ENCODE results near the gene LCOR. TPM values are rescaled to one million over a fixed set of nuclear protein-coding genes. Genes with fewer than 3 reads are reported as not detected.
A peak's percentile ranks its signal among the peaks of the same experiment; 100 is the strongest.
"Not testable (repeated sequence)": the region's sequence is repeated elsewhere in the genome, so short reads cannot be mapped to it uniquely, and the experiment has no call there.

The LCOR gene
- total RNA-seq, 4 donors from 2014 or later, result 13.0 to 36.8 (median 17.1) TPM

- DNase-seq (ENCODE audit: low spot score in 2 of 2), result no peak
- Histone ChIP-seq H3K27ac (no peak overlapping the region), H3K4me1 (peaks cover 10% of the 10 kb centered on the region), H3K36me3 (no peaks in the 10 kb centered on the region), H3K9me3 (no peaks in the 10 kb centered on the region), H3K4me3 (no peak overlapping the region), H3K27me3 (no peaks in the 10 kb centered on the region)
- 93% methylated on average over 5 of the region's 5 CpGs for WGBS
- TF ChIP-seq POLR2AphosphoS5 (IDR thresholded peaks at IDR 0.05), result no peak
- TF ChIP-seq POLR2A (IDR thresholded peaks at IDR 0.05), result no peak
- TF ChIP-seq EP300 (IDR thresholded peaks at IDR 0.05), result no peak
- TF ChIP-seq CTCF (IDR thresholded peaks at IDR 0.05), result no peak
These were observed 14.8 kb downstream of the LCOR start for GRCh38 chr10:96846926-96847325.

DNA sequence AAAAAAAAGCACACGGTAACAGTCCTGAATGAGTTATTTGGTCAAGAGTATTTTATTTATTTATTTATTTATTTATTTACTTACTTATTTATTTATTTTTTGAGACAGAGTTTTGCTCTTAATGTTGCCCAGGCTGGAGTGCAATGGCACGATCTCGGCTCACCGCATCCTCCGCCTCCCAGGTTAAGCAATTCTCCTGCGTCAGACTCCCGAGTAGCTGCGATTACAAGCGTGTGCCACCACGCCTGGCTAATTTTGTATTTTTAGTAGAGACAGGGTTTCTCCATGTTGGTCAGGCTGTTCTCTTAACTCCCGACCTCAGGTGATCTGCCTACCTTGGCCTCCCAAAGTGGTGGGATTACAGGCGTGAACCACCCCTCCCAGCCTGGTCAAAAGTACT lies 15.3 kb downstream of the LCOR start:
- H3K4me3 ChIP-seq; H3K9me3 ChIP-seq; H3K27ac ChIP-seq; H3K4me1 ChIP-seq; H3K27me3 ChIP-seq; H3K36me3 ChIP-seq; DNase-seq (ENCODE audit: low spot score in 2 of 2): not testable (repeated sequence)
- 93% methylated on average over 12 of the region's 12 CpGs for WGBS

- TF ChIP-seq EP300 (IDR thresholded peaks at IDR 0.05) (no peak), CTCF (IDR thresholded peaks at IDR 0.05) (no peak), POLR2AphosphoS5 (IDR thresholded peaks at IDR 0.05) (no peak), POLR2A (IDR thresholded peaks at IDR 0.05) (no peak)
These were observed 18.0 kb downstream of the LCOR start for GRCh38 chr10:96850113-96850512.

DNA sequence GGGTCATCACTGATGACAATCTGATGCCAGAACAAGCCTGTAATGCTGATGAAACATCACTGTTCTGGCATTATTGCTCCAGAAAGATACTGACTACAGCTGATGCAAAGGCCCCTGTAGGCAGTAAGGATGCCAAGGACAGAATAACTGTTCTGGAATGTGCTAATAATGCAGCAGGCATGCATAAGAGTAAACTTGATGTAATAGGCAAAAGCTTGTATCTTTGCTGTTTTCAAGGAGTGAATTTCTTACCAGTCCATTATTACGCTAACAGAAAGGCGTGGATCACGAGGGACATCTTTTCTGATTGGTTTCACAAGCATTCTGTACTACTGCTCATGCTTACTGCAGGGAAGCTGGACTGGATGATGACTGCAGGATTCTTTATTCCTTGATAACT lies 18.7 kb downstream of the LCOR start:
- no peak for DNase-seq (ENCODE audit: low spot score in 2 of 2)
- WGBS, result 67% methylated on average over 3 of the region's 3 CpGs
- no peak for TF ChIP-seq POLR2A (IDR thresholded peaks at IDR 0.05)
- peak in 2 of 3 donors; percentile 8 to 41 for TF ChIP-seq POLR2AphosphoS5 (IDR thresholded peaks at IDR 0.05)
- no peaks in the 10 kb centered on the region for H3K9me3 ChIP-seq
- no peak overlapping the region for H3K27ac ChIP-seq
- no peaks in the 10 kb centered on the region for H3K4me1 ChIP-seq
- H3K27me3 ChIP-seq, result no peaks in the 10 kb centered on the region
- no peak overlapping the region for H3K4me3 ChIP-seq
- no peaks in the 10 kb centered on the region for H3K36me3 ChIP-seq

More at GRCh38 chr10:96850113-96850512, 18.0 kb downstream of the LCOR start:
- H3K36me3 ChIP-seq, result no peaks in the 10 kb centered on the region
- WGBS, result 95% methylated on average over 5 of the region's 5 CpGs
- H3K4me1 ChIP-seq, result no peaks in the 10 kb centered on the region
- no peaks in the 10 kb centered on the region for H3K9me3 ChIP-seq
- no peak for DNase-seq (ENCODE audit: low spot score in 2 of 2)
- no peaks in the 10 kb centered on the region for H3K27me3 ChIP-seq
- no peak overlapping the region for H3K27ac ChIP-seq
- no peak overlapping the region for H3K4me3 ChIP-seq

DNA sequence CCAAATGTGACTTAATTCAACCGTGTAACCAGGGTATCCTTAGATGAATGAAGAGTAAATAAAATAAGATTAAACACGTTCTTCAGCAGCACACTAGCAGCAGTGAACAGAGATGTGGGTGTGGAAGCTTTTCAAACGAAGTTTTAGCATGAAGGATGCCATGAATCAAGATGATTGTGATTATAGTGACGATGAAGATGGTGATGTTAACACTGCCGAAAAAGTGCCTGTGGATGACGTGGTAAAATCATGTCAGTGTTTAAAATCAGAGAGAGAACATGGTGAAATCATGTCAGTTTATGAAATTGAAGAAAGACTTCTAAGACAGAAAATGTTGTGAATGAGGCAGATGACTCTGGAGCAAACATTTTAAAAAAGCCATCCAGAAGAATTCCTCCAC lies 19.2 kb downstream of the LCOR start:
- Histone ChIP-seq H3K36me3 (no peaks in the 10 kb centered on the region), H3K9me3 (no peaks in the 10 kb centered on the region), H3K27me3 (no peaks in the 10 kb centered on the region), H3K4me3 (no peak overlapping the region), H3K4me1 (peaks cover 3% of the 10 kb centered on the region), H3K27ac (no peak overlapping the region)
- WGBS, result 56% methylated on average over 6 of the region's 6 CpGs
- no peak for TF ChIP-seq POLR2AphosphoS5 (IDR thresholded peaks at IDR 0.05)
- TF ChIP-seq POLR2A (IDR thresholded peaks at IDR 0.05), result no peak
- no peak for TF ChIP-seq CTCF (IDR thresholded peaks at IDR 0.05)
- no peak for TF ChIP-seq EP300 (IDR thresholded peaks at IDR 0.05)
- DNase-seq (ENCODE audit: low spot score in 2 of 2), result no peak

- no peak for TF ChIP-seq POLR2A (IDR thresholded peaks at IDR 0.05)
- no peak for TF ChIP-seq EP300 (IDR thresholded peaks at IDR 0.05)
- no peak for TF ChIP-seq CTCF (IDR thresholded peaks at IDR 0.05)
- TF ChIP-seq POLR2AphosphoS5 (IDR thresholded peaks at IDR 0.05), result no peak
- Histone ChIP-seq H3K36me3 (peaks cover under 1% of the 10 kb centered on the region), H3K4me1 (peaks cover 6% of the 10 kb centered on the region), H3K9me3 (no peaks in the 10 kb centered on the region), H3K4me3 (no peak overlapping the region), H3K27ac (no peak overlapping the region), H3K27me3 (no peaks in the 10 kb centered on the region)
- DNase-seq (ENCODE audit: low spot score in 2 of 2), result no peak
- 93% methylated on average over 3 of the region's 3 CpGs for WGBS
These were observed 24.2 kb downstream of the LCOR start for GRCh38 chr10:96856317-96856716.

Measured in suprapubic skin (tissue), 4 donors.